Testis (tissue), 3 donors: ENCODE measurements around the gene ANKRD31. TPM values are rescaled to one million over a fixed set of nuclear protein-coding genes. Genes with fewer than 3 reads are reported as not detected.

Source experiments
- DNase-seq: peaks from one replicate; pipeline ENCODE4 v3.0.0-alpha.2; 2019
- H3K27ac ChIP-seq, 2 donors: fragments of 200-600 bp; sonication (generic); one replicate each; pipeline ENCODE4 v1.5.1; 2019
- H3K27me3 ChIP-seq: fragments of 200-600 bp; sonication (generic); one replicate; pipeline ENCODE4 v1.5.1; 2019
- H3K36me3 ChIP-seq: fragments of 200-600 bp; sonication (generic); one replicate; pipeline ENCODE4 v1.5.1; 2017; ENCODE audit warnings: low read depth; ENCODE audit errors: missing control alignments
- H3K4me1 ChIP-seq: fragments of 200-600 bp; sonication (generic); one replicate; pipeline ENCODE4 v1.5.1; 2019
- H3K4me3 ChIP-seq, 2 donors: fragments of 200-600 bp; sonication (generic); one replicate each; pipeline ENCODE4 v1.5.1; 2017 to 2019
- H3K9me3 ChIP-seq: fragments of 200-600 bp; sonication (generic); one replicate; pipeline ENCODE4 v1.5.1; 2017
- POLR2A ChIP-seq: fragments of 450-650 bp; IDR thresholded peaks from one replicate; pipeline ENCODE4 v1.6.1; 2017; ENCODE audit warnings: antibody characterized with exemption, mild to moderate bottlenecking, moderate library complexity
- WGBS, 2 donors: methylation state at CpG; one replicate each; pipeline ENCODE4 v1.1.5; 2018; 5-methylcytosine and 5-hydroxymethylcytosine counted together
- intact Hi-C: fragments of 100-400 bp; cut with DNase I; formaldehyde crosslinking; loops from one replicate; pipeline ENCODE4 v1.15.1; 2023; ENCODE audit warnings: low total_unique reads
- polyA plus RNA-seq: library from polyadenylated mRNA; stranded (reverse); fragments of 350-450 nt; fragmentation: Illumina TruSeq; extraction: RNeasy Lipid Tissue Mini Kit (QIAGEN cat#74804); gene quantifications from one replicate; pipeline ENCODE4 v1.2.3, GENCODE V29; 2014; ENCODE audit warnings: low read depth, low replicate concordance; ENCODE audit not compliant: insufficient read depth
- total RNA-seq, 2 donors: library from RNA; depleted of rRNA; stranded (reverse); fragments of >200 nt; gene quantifications; one replicate each; pipeline ENCODE4 v1.2.3, GENCODE V29; 2016
- TF ChIP-seq, protein P1 (sequence below), 3 experiments: fragments of 450-650 bp in 2 of 3; fragments of 200-600 bp in 1 of 3; sonication (generic) in 1 of 3; IDR thresholded peaks; one replicate each; pipeline ENCODE4 v1.5.1; 2016 to 2019; ENCODE audit warnings: antibody characterized with exemption in 3 of 3, mild to moderate bottlenecking in 2 of 3, moderate library complexity in 1 of 3

ANKRD31 gene
- total and polyA plus RNA-seq, 3 donors from 2014 or later: 3.7 to 16.9 (median 10.3) TPM

DNA sequence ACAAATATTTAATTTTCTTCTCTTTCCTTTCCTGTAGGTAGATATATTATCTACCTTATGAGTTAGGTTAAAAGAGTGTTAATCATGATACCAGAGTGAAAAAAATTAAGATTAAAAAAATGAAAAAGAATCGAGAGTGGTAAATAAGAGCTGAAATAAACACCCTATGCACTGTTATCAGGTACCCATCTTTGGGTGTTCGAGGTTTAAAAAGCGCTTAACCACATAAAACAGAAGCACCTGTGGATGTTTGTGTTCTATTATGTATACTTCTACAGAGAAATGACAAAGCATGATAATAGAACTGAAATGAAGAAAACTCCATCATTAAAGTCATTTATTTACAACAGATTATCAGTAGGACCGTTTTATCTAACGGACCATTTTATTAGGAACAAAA lies 158.7 kb downstream of the ANKRD31 start:
- no peaks in the 10 kb centered on the region for H3K36me3 ChIP-seq
- no peak for DNase-seq
- H3K4me1 ChIP-seq: no peaks in the 10 kb centered on the region
- intact Hi-C loops: no loop called here
- WGBS, 2 donors: 86 to 87% methylated on average over 5 of the region's 5 CpGs
- no peaks in the 10 kb centered on the region for H3K9me3 ChIP-seq
- no peak overlapping the region for H3K4me3 ChIP-seq
- TF ChIP-seq, protein P1, sequence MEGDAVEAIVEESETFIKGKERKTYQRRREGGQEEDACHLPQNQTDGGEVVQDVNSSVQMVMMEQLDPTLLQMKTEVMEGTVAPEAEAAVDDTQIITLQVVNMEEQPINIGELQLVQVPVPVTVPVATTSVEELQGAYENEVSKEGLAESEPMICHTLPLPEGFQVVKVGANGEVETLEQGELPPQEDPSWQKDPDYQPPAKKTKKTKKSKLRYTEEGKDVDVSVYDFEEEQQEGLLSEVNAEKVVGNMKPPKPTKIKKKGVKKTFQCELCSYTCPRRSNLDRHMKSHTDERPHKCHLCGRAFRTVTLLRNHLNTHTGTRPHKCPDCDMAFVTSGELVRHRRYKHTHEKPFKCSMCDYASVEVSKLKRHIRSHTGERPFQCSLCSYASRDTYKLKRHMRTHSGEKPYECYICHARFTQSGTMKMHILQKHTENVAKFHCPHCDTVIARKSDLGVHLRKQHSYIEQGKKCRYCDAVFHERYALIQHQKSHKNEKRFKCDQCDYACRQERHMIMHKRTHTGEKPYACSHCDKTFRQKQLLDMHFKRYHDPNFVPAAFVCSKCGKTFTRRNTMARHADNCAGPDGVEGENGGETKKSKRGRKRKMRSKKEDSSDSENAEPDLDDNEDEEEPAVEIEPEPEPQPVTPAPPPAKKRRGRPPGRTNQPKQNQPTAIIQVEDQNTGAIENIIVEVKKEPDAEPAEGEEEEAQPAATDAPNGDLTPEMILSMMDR (IDR thresholded peaks at IDR 0.05): no peak
- no peak for TF ChIP-seq POLR2A
- H3K27ac ChIP-seq: no peak overlapping the region
- H3K27me3 ChIP-seq: no peaks in the 10 kb centered on the region

DNA sequence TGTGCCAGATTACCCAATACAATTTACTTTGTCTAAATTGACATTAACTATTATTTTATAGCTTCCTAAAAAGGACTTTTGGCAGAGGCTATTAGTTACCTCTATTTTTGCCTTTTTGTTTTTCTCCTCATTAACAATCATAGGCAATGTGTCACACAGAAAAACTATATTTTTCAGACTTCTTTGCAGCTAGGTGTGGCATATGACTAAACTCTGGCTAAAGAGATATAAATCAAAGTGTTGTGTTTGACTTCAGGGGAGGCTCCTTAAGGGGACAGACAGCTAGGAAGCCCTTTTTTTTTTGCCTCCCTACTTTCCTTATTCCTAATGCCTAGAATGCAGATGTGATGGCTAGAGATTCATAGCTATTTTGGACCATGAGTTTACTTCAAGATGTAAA lies 164.6 kb downstream of the ANKRD31 start:
- TF ChIP-seq, protein P1 (IDR thresholded peaks at IDR 0.05): no peak
- TF ChIP-seq POLR2A: no peak
- H3K27me3 ChIP-seq: no peaks in the 10 kb centered on the region
- no peaks in the 10 kb centered on the region for H3K9me3 ChIP-seq
- H3K36me3 ChIP-seq: no peaks in the 10 kb centered on the region
- intact Hi-C loops: no loop called here
- H3K4me1 ChIP-seq: no peaks in the 10 kb centered on the region
- no peak for DNase-seq
- no peak overlapping the region for H3K4me3 ChIP-seq
- H3K27ac ChIP-seq: no peak overlapping the region

DNA sequence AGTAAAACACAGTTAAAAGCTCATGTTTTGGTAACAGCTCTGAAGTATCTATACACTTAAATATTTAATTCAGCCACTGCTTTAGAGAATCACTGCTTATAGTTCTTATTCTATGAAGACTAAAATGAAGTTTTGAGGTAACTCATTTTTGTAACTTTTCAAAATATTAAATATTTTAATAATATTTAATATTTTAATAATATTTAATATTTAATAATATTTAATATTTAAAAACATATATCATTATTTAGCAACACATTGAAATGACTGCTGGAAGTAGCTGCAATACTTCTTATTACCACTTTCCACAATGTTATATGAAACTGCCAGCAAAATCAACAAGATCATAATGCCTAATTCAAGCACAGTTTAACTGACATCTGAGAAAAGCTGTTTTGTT lies 165.6 kb downstream of the ANKRD31 start:
- H3K4me1 ChIP-seq: no peaks in the 10 kb centered on the region
- no peak for DNase-seq
- no peak overlapping the region for H3K4me3 ChIP-seq
- H3K9me3 ChIP-seq: no peaks in the 10 kb centered on the region
- H3K27me3 ChIP-seq: no peaks in the 10 kb centered on the region
- intact Hi-C loops: no loop called here
- H3K36me3 ChIP-seq: no peaks in the 10 kb centered on the region
- H3K27ac ChIP-seq: no peak overlapping the region
- TF ChIP-seq, protein P1 (IDR thresholded peaks at IDR 0.05): no peak
- TF ChIP-seq POLR2A: no peak

DNA sequence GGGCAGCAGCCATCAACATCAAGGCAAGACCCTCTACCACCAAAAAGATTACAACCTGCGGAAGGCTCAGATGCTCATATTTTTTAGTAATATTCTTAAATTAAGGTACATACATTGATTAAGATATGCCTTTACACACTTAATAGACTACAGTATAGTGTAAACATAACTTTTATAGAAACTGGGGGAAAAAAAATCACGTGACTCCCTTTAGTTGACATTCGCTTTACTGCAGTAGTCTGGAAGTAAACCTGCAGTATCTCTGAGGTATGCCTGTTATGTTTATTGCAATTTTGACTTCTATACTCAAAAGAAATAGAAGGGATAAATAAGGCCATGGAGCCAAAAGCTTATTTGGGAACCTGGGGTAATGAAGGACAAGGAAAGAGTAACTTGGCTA lies 169.2 kb downstream of the ANKRD31 start:
- Histone ChIP-seq H3K36me3 (no peaks in the 10 kb centered on the region), H3K4me1 (no peaks in the 10 kb centered on the region), H3K9me3 (no peaks in the 10 kb centered on the region), H3K27ac (no peak overlapping the region), H3K4me3 (no peak overlapping the region), H3K27me3 (no peaks in the 10 kb centered on the region)
- TF ChIP-seq, protein P1 (IDR thresholded peaks at IDR 0.05): no peak
- no peak for TF ChIP-seq POLR2A
- no peak for DNase-seq
- WGBS, 2 donors: 93 to 94% methylated on average over 3 of the region's 3 CpGs
- intact Hi-C loops: no loop called here

DNA sequence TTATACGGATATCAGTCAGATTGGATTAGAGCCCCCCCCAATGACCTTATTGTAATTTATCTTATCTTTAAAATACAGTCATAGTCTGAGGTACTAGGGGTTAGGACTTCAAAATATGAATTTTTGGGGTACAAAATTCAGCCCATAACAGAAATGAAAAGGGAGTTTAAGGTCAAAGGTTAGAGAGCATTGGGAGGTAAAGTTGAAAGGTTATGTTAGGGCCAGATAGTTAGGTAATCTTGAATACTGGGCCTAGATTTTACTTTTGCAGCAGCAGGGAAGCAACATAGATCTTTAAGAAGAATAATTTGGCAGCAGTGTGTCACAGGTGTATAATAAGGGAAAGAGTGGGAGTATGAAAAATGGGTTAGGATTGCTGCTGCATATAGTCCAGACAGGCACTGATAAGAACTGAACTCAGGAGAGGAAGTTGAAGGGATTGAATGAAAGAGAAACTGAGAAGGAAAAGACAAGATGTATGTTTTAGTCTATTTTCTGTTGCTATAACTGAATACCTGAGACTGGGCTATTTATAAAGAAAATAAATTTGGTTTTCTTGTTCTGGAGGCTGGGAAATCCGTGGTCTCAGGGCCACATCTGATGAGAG lies 173.7 kb downstream of the ANKRD31 start:
- H3K9me3 ChIP-seq: no peaks in the 10 kb centered on the region
- no peaks in the 10 kb centered on the region for H3K36me3 ChIP-seq
- intact Hi-C loops: no loop called here
- DNase-seq: no peak
- H3K27ac ChIP-seq: no peak overlapping the region
- no peak overlapping the region for H3K4me3 ChIP-seq
- TF ChIP-seq, protein P1 (IDR thresholded peaks at IDR 0.05): no peak
- TF ChIP-seq POLR2A: no peak
- H3K27me3 ChIP-seq: no peaks in the 10 kb centered on the region
- 75 to 77% methylated on average over 2 of the region's 2 CpGs for WGBS, 2 donors
- H3K4me1 ChIP-seq: no peaks in the 10 kb centered on the region
